ENCODE data around the gene TRAF2.

The TRAF2 gene

DNA sequence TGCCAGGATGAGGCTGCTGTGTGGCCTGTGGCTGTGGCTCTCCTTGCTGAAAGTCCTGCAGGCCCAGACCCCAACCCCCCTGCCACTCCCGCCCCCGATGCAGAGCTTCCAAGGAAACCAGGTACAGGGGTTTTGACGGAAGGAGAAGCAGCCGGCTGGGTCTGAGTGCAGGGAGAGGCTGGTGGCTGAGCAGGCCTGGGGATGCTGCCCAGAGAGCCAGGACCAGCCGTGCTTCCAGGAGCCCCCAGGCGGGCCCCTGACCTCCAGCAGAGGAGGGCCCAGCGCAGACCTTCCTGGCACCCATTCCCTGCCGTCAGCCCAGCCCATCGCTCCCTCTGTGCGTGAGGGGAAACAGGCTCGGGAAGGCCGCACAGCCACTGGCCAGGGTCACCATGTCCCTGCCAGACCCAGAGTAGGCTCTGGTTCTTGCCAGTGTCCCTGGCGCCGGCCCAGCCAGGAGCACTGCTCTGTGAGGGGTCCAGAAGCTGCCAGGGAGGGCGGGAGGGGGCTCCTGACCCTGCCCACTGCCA, 66.1 kb downstream of the TRAF2 start:
- DNase-seq = no peak

GRCh38 chr9:136952876-136953770, 66.8 kb downstream of the TRAF2 start:
- no peak for DNase-seq

GRCh38 chr9:136953771-136954269, 67.5 kb downstream of the TRAF2 start:
- DNase-seq = no peak

DNA sequence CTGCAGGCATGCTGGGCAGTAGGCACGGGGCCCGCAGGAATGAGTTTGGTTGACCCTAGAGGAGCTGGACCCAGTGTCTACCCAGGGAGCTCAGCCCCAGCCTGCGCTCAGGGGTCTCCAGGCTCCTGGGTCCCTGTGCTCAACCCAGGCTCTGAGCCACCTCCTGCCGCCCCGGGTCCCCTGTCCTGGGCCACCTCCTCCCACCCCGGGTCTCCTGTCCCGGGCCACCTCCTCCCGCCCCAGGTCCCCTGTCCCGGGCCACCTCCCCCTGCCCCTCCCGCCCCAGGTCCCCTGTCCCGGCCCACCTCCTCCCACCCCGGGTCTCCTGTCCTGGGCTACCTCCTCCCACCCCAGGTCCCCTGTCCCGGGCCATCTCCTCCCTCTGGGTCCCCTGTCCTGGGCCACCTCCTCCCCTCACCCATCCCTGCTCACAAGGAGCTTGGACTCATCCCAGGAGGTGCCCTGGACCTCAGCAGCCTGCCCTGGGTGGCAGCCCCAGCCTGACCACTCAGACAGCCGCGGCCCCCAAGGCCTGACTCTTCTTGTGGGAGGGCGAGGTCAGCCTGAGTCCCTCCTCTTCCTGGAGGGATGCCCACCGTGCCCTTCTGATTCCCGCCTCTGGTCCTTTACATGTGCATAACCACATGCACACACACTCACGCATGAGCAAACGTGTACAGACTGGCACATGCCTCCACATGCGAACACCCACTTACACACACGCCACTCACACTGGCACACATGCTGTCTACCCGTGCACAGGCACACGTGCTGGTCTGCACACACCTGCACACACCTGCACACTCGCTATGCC, 68.2 kb downstream of the TRAF2 start:
- no peak for DNase-seq

DNA sequence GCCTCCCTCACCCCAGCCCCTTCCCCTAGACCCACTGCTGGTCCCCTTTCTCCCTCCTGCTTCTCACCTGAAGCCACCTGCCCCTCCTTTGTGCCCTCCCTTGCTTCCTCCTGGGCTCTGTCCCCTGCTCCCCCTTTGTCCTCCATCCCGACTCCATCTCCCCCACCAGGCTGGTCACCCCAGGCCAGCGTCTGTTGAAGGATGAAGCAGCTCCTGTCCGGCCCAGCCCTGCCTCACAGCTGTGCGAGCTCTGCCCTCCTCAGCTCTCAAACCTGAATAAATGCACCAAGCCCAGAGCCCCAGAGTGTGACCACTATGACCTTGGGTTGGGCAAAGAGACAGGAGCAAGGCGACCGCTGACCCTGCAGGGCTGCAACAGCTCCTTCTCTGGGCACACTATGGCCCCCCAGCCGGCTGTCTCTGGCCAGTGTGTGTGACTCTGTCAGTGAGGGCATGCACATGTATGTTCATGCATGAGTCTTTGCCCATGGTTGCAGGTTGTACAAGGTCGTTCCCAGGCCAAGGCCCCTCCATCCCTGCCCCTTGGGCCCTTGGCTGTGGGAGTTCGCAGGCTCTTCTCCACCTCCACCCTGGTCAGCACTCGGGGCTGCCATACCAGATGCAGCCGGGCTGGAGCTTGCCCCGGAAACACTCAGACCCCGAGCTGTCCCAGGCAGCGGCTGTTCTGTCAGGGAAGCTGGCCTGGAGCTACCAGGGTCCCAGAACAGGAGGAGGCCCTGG, 69.1 kb downstream of the TRAF2 start:
- DNase-seq = no peak

DNA sequence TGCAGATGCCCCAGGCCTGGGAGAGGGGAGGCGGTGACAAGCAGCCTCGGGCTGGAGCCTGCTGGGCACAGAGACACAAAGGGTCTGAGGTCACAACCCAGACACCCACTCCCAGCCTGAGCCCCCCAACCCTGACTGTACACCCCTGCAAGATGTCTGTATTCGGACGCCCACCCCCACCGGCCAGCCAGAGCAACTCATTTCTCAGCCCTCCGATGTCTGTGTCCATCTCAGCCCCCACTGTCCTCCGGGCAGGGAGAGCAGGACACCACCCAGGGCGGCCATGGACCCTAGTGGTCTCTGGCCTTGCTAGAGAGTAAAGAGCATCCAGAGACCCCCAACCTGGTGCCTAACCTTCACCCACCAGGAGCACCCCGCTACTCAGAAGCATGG, 69.6 kb downstream of the TRAF2 start:
- no peak for DNase-seq

DNA sequence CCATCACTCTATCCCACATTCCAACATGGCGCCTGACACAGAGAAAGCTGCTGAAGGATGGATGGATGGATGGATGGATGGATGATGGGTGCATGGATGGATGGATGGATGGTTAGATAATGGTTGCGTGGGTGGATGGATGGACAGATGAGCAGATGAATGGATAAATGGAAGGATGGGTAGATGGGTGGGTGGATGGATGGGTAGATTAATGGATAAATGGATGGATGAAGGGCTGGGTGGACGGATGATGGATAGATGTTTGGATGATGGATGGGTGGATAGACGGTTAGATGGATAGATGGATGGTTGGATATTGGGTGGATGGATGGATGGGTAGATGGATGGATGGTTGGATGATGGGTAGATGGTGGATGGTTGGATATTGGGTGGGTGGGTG, 70.3 kb downstream of the TRAF2 start:
- no peak for DNase-seq

- no peak for DNase-seq
Observed at GRCh38 chr9:136957461-136957860, 71.1 kb downstream of the TRAF2 start.

DNA sequence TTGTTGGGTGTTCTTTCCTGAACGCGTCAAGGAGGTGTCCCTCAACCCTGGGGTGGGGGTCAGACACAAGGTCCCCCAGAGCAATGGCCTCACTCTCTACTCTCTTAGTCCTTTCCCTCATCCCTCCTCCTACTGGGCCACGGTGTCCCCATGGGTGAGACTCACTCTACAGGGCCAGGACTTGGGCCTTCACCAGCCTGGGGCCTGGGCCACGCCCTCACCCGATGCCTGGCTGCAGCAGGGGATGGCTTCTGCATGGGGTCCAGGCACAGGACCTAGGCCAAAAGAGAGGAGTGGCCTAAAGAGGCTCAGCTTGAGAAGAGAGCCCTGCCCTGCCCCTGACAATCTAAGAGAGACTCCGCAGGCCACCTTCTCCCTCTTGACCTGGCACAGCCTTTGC, 71.6 kb downstream of the TRAF2 start:
- no peak for DNase-seq

- DNase-seq = no peak
Observed at GRCh38 chr9:136958473-136958872, 72.2 kb downstream of the TRAF2 start.

- no peak for DNase-seq
Observed at GRCh38 chr9:136958898-136959850, 72.9 kb downstream of the TRAF2 start.

DNA sequence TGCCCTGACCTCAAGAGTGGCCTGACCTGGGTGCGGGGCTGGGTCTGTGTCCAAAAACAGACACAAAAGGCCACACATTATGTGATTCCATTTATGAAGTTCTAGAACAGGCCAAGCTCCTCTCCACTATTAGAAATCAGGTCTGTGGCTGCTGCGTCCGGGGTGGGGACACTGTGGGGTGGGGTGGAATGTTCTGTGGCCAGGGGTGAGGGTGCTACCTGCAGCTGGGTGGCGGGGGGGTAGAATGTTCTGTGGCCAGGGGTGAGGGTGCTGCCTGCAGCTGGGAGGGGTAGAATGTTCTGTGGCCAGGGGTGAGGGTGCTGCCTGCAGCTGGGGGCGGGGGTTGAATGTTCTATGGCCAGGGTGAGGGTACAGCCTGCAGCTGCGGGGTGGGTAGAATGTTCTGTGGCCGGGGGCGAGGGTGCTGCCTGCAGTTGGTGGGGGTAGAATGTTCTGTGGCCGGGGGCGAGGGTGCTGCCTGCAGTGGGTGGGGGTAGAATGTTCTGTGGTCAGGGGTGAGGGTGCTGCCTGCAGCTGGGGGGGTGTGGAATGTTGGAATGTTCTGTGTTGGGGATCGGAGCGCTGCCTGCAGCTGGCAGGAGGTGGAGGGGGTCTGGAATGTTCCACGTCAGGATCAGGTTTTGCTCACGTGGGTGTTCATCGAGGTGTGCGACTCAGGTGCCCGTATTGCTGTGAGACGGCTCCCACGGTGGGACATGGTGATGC, 74.1 kb downstream of the TRAF2 start:
- no peak for DNase-seq

DNA sequence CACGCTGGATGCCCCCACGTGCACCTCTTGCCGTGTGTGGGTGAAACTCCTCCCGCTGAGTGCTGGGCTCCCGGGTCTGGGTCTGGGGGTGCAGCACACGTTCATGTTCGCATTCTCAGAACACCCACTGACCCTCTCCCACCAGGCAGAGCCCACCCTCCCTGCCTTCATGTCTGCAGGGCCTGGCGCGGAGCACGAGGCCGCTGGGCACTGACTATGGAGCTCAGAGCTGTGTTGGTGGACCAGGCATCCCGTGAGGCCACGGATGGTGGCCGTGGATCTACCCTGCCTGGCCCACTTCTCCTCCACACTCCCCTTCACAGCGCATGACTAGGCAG, 74.6 kb downstream of the TRAF2 start:
- no peak for DNase-seq

- no peak for DNase-seq
Observed at GRCh38 chr9:136961279-136962065, 75.2 kb downstream of the TRAF2 start.

GRCh38 chr9:136962163-136962562, 75.8 kb downstream of the TRAF2 start:
- DNase-seq = no peak

DNA sequence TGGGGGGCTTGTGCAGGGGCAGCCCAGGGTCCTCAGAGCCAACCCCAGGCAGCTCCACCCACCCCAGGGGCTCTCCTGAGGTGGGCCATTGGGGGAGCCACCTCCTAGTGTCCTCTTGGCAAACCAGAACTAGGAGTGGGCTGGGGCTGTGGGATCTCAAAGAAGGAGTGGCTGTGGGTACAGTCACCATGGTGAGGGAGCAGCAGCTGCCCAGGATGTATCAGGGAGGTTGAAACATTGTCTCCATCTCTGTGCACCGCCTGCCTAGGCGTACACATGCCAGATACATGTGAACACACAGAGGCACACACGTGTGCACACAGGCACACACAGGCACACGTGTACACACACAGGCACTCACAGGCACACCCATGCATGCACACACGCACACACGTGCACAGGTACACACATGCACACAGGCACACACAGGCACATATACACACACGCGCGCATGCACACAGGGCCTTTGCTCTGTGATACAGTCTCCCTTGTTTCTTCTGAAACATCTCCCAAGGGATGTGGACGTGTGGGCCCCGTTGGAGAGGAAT, 76.5 kb downstream of the TRAF2 start:
- DNase-seq = no peak

GRCh38 chr9:136963341-136963740, 77.0 kb downstream of the TRAF2 start:
- DNase-seq = no peak

DNA sequence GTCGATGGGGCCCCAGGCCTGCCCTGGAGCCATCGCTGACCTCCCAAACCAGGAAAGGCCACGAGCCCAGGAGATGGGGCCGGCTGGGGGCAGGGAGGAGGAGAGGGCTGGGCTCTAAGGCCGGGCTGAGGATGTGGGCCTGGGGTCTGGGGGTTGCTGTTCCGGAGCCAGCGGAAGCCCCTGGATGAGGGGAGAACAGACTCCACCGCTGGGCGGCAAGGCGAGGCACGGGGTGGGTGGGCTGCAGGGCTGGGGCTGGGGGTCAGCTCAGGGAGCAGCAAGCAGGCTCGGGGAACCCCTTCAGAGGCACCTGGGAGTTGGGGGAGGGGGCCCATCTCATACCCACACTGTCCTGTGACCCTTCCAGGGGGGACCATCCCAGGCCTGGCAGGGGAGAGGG, 77.4 kb downstream of the TRAF2 start:
- no peak for DNase-seq

- DNase-seq = no peak
Observed at GRCh38 chr9:136964171-136964689, 77.9 kb downstream of the TRAF2 start.

All from SW 1271 (cell line).